ENCODE data around the gene CPSF7.
A peak's percentile ranks its signal among the peaks of the same experiment; 100 is the strongest.

CPSF7 gene

GRCh38 chr11:61367406-61367805, 62.4 kb downstream of the CPSF7 start:
- DNase-seq (ENCODE audit: low read depth), result no peak
- TF ChIP-seq CTCF (conservative IDR thresholded peaks at IDR 0.05; ENCODE audit: control insufficient read depth, insufficient read depth, low read depth, low read length), result no peak
- no peak overlapping the region for H3K4me3 ChIP-seq (ENCODE audit: control insufficient read depth, low read depth, low read length)

GRCh38 chr11:61364012-61364675, 65.6 kb downstream of the CPSF7 start:
- H3K4me3 ChIP-seq (ENCODE audit: control insufficient read depth, low read depth, low read length), result no peak overlapping the region
- no peak for DNase-seq (ENCODE audit: low read depth)
- TF ChIP-seq CTCF (conservative IDR thresholded peaks at IDR 0.05; ENCODE audit: control insufficient read depth, insufficient read depth, low read depth, low read length), result no peak

GRCh38 chr11:61362542-61362875, 67.3 kb downstream of the CPSF7 start:
- peak; percentile 72 for DNase-seq (ENCODE audit: low read depth)
- H3K4me3 ChIP-seq (ENCODE audit: control insufficient read depth, low read depth, low read length), result peak overlapping the region; percentile 82
- no peak for TF ChIP-seq CTCF (conservative IDR thresholded peaks at IDR 0.05; ENCODE audit: control insufficient read depth, insufficient read depth, low read depth, low read length)

DNA sequence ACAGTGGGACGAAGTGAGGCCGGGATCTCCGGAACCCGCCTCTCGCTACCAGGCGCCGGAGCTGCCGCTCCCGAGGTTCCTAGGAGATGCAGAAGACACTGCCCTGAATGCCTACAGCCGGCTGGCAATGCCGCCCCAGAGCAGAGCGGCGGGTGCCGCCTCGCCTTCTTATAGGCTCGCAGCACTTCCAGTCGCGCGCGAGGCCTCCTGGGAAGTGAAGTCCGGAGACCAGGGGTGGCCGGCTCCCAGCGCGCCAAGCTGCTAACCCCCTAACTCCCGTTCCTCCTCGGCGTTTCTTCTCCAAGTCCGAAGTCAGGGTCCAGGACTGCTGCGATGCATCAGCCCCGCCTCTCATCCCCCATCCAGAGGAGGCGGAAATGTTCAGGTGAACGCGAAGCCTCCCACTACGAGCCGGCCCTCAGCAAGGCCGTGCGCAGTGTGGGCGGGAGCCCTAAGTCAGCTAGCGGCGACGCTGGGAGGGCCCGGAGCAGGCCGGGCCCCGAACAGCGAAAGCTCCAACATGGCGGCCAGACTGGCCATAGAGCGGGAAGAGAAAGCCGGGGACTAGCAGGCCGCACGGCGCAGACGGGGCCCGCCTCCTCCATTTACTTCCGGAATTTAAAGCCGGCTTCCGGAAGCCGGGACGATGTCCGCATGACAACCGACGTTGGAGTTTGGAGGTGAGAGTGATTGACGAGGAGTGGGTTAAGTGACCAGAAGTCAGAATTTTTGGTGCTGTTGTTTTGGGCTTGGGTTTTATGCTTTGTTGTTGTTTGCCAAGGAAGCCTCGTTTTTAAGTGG, 67.8 kb downstream of the CPSF7 start, which contains the start of the genes CYB561A3 and TMEM138:
TSS of gene CYB561A3 (minus strand) at position 142 of the 801 bp plus-strand sequence. CDS start 5,169 bp downstream, outside the sequence.
TSS of gene TMEM138 (plus strand) at position 634 of the 801 bp plus-strand sequence. CDS start 2,017 bp downstream, outside the sequence.
- peak; percentile 89 for DNase-seq (ENCODE audit: low read depth)
- no peak for TF ChIP-seq CTCF (conservative IDR thresholded peaks at IDR 0.05; ENCODE audit: control insufficient read depth, insufficient read depth, low read depth, low read length)
- peak within 1 kb of the TSS; percentile 82 for H3K4me3 ChIP-seq (ENCODE audit: control insufficient read depth, low read depth, low read length)

GRCh38 chr11:61361237-61361740, 68.5 kb downstream of the CPSF7 start:
- no peak for DNase-seq (ENCODE audit: low read depth)
- peak overlapping the region; percentile 82 for H3K4me3 ChIP-seq (ENCODE audit: control insufficient read depth, low read depth, low read length)
- TF ChIP-seq CTCF (conservative IDR thresholded peaks at IDR 0.05; ENCODE audit: control insufficient read depth, insufficient read depth, low read depth, low read length), result no peak

- no peak overlapping the region for H3K4me3 ChIP-seq (ENCODE audit: control insufficient read depth, low read depth, low read length)
- no peak for DNase-seq (ENCODE audit: low read depth)
- no peak for TF ChIP-seq CTCF (conservative IDR thresholded peaks at IDR 0.05; ENCODE audit: control insufficient read depth, insufficient read depth, low read depth, low read length)
Measured at GRCh38 chr11:61359516-61359915, 70.3 kb downstream of the CPSF7 start.
